Upper lobe of right lung (tissue), 1 donor: ENCODE measurements around the gene SEZ6. TPM values are rescaled to one million over a fixed set of nuclear protein-coding genes. Genes with fewer than 3 reads are reported as not detected.

ENCODE experiments used
- ATAC-seq: fragments of 200-7000 bp; cut with Tn5 transposase; one replicate; pipeline ENCODE4 v1.9.1; 2020; ENCODE audit warnings: mild to moderate bottlenecking, moderate library complexity
- DNase-seq: peaks from one replicate; pipeline ENCODE4 v3.0.0-alpha.2; 2020
- H3K27ac ChIP-seq: fragments of 200-600 bp; one replicate; pipeline ENCODE4 v1.8.0; 2022
- H3K27me3 ChIP-seq: fragments of 200-600 bp; one replicate; pipeline ENCODE4 v1.8.0; 2022; ENCODE audit warnings: mild to moderate bottlenecking
- H3K36me3 ChIP-seq: fragments of 200-600 bp; one replicate; pipeline ENCODE4 v1.8.0; 2022
- H3K4me1 ChIP-seq: fragments of 200-600 bp; one replicate; pipeline ENCODE4 v1.8.0; 2022
- H3K4me3 ChIP-seq: fragments of 200-600 bp; one replicate; pipeline ENCODE4 v1.8.0; 2022; ENCODE audit warnings: mild to moderate bottlenecking
- H3K9me3 ChIP-seq: fragments of 200-600 bp; one replicate; pipeline ENCODE4 v1.8.0; 2022
- CTCF ChIP-seq: fragments of 200-600 bp; IDR thresholded peaks from one replicate; pipeline ENCODE4 v1.8.0; 2022; ENCODE audit warnings: antibody characterized with exemption
- intact Hi-C: fragments of 100-400 bp; cut with DNase I; formaldehyde crosslinking; loops from one replicate; pipeline ENCODE4 v1.11.0; 2022
- total RNA-seq: library from RNA; stranded (reverse); fragmentation: NEBNext Ultra II Directional; extraction: Animal tissue kit (Norgen Biotek cat#: 25700); gene quantifications from one replicate; pipeline ENCODE4 v1.2.1, GENCODE V29; 2021
- donor health status: DM: no; HTN: yes; CAD: no; lungs with severe emphysema.

Gene SEZ6
- total RNA-seq, 1 donor from 2014 or later = not detected

GRCh38 chr17:28997806-28998205 lies 8.0 kb downstream of the SEZ6 start:
- Histone ChIP-seq H3K9me3 (no peaks in the 10 kb centered on the region), H3K4me3 (no peak overlapping the region), H3K27ac (no peak overlapping the region), H3K36me3 (no peaks in the 10 kb centered on the region), H3K4me1 (no peaks in the 10 kb centered on the region), H3K27me3 (peaks cover 6% of the 10 kb centered on the region)
- TF ChIP-seq CTCF = no peak
- ATAC-seq (no peak), DNase-seq (no peak)
- intact Hi-C loops = no loop called here

GRCh38 chr17:28996554-28997096 lies 9.2 kb downstream of the SEZ6 start:
- Histone ChIP-seq H3K27me3 (peaks cover 6% of the 10 kb centered on the region), H3K4me3 (no peak overlapping the region), H3K9me3 (no peaks in the 10 kb centered on the region), H3K4me1 (no peaks in the 10 kb centered on the region), H3K36me3 (no peaks in the 10 kb centered on the region), H3K27ac (no peak overlapping the region)
- ATAC-seq (peak; percentile 6), DNase-seq (no peak)
- intact Hi-C loops = no loop called here
- TF ChIP-seq CTCF = no peak

- H3K4me1 ChIP-seq = no peaks in the 10 kb centered on the region
- no peak overlapping the region for H3K4me3 ChIP-seq
- no peaks in the 10 kb centered on the region for H3K9me3 ChIP-seq
- H3K27me3 ChIP-seq = peaks cover 6% of the 10 kb centered on the region
- DNase-seq (no peak), ATAC-seq (no peak)
- H3K27ac ChIP-seq = no peak overlapping the region
- no peak for TF ChIP-seq CTCF
- H3K36me3 ChIP-seq = no peaks in the 10 kb centered on the region
- intact Hi-C loops = no loop called here
These were observed 12.0 kb downstream of the SEZ6 start for GRCh38 chr17:28993645-28994426.

GRCh38 chr17:28992625-28993600 lies 12.9 kb downstream of the SEZ6 start:
- DNase-seq (no peak), ATAC-seq (no peak)
- Histone ChIP-seq H3K4me3 (no peak overlapping the region), H3K4me1 (no peaks in the 10 kb centered on the region), H3K36me3 (no peaks in the 10 kb centered on the region), H3K27me3 (no peaks in the 10 kb centered on the region), H3K9me3 (no peaks in the 10 kb centered on the region), H3K27ac (no peak overlapping the region)
- TF ChIP-seq CTCF = no peak
- intact Hi-C loops = no loop called here

- ATAC-seq (no peak), DNase-seq (no peak)
- Histone ChIP-seq H3K36me3 (no peaks in the 10 kb centered on the region), H3K4me3 (no peak overlapping the region), H3K27ac (no peak overlapping the region), H3K9me3 (no peaks in the 10 kb centered on the region), H3K27me3 (no peaks in the 10 kb centered on the region), H3K4me1 (no peaks in the 10 kb centered on the region)
- intact Hi-C loops = no loop called here
- TF ChIP-seq CTCF = no peak
These were observed 13.6 kb downstream of the SEZ6 start for GRCh38 chr17:28992185-28992584.
